TTC549 (cell line): Measurements from ENCODE around the gene TMEM121.
"Not testable (repeated sequence)": the region's sequence is repeated elsewhere in the genome, so short reads cannot be mapped to it uniquely, and the experiment has no call there.

Experiments used
- FAIRE-seq: peaks from 2 replicates; lab custom pipeline; 2012; peaks lifted over from hg19 to GRCh38; lab: Jason Lieb, UNC

Gene TMEM121

DNA sequence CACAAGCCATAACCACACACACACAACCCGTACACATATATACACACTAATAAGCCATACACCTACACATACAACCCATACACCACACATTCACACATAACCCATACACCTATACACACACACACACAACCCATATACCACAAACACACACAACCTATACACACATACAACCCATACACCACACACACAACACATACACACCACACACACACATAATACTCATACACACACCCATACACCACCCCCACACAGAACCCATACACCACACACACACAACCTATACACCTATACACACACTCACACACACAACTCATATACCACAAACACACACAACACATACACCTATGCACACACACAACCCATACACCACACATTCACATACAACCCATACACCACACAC lies 44.1 kb downstream of the TMEM121 start:
- FAIRE-seq = no peak

DNA sequence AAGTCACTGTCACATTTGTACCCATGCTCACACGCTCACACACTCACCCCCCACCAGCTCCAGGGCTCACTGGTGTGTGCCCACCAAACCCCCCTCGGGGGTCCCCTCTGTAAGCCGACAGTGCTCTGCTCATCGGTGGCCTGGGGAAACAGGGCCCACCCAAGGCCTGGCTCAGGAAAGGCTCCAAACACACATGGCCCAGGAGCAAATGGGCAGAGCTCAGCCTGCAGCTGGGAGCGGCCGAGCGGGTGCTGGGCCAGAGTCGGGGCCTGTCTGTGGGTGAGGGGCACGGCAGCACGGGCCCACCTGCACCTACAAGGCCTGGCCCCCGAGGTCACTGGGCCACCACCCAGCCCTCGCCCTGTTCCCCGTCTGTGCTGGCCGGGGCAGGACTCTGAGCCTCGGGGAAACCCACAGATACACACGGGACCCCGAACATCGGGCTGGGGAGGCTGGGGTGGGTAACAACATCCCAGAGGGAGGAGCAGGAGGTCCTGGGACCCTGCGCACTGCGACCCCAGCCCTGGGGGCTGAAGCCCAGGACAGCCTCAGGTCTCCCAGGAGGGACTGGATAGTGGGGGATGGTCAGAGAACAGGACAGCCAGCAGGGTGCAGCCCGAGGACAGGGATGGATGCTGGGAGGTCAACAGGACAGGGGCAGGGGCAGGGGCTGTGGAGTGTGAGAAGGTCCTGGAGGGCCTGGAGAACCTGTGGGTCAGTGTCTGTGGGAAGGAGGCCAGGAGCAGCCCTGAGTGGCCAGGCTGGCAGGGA lies 45.0 kb downstream of the TMEM121 start:
- FAIRE-seq = not testable (repeated sequence)

- FAIRE-seq = not testable (repeated sequence)
Measured at GRCh38 chr14:105572063-105572462, 45.7 kb downstream of the TMEM121 start.

- FAIRE-seq = not testable (repeated sequence)
Measured at GRCh38 chr14:105573841-105574240, 47.5 kb downstream of the TMEM121 start.

DNA sequence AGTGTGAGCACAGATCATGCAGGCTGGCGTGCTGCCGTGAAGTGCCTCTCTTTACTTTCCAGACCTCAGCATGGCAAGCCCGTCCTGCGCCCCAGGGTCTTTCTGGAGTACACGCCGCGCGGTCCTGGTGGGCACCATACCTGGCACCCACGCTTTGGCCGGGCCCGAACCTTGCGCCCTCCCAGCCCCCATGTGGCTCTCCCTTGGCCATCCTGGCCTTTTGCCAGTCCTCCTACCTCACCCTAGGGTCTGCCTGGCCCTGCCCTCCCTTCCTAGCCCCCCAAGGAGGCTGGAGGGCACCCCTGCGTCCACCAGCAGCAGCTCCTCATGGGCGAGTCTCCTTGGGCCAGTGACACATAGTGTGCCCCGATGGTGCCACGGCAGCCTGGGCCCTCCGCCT lies 48.0 kb downstream of the TMEM121 start:
- not testable (repeated sequence) for FAIRE-seq

- not testable (repeated sequence) for FAIRE-seq
Measured at GRCh38 chr14:105575016-105575700, 48.8 kb downstream of the TMEM121 start.

DNA sequence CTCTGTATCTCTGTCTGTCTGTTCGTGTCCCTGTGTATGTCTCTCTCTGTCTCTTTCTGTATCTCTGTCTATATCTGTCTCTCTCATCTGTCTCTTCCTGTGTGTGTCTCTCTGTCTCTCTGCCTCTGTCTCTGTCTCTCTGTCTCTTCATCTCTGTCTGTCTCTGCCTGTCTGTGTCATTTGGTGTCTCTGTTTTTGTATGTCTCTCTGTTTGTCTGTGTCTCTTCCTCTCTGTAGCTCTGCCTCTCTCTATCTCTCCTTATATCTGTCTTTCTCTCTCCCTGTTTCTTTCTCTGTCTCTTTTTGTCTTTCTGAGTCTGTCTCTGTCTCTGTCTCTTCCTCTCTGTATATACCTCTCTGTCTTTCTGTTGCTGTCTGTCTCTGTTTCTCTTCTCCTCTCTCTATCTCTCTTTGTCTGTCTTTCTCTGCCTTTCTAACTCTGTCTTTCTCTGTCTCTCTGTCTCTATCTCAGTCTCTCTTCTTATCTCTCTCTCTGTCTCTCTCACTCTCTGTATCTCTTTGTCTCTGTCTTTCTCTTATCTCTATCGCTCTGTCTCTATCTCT lies 50.2 kb downstream of the TMEM121 start:
- no peak for FAIRE-seq

- FAIRE-seq = no peak
Measured at GRCh38 chr14:105577314-105577861, 51.0 kb downstream of the TMEM121 start.

- no peak for FAIRE-seq
Measured at GRCh38 chr14:105578070-105578469, 51.7 kb downstream of the TMEM121 start.

- not testable (repeated sequence) for FAIRE-seq
Measured at GRCh38 chr14:105579221-105579620, 52.8 kb downstream of the TMEM121 start.
